ENCODE data around the gene ZMIZ1.
"Not testable (repeated sequence)": the region's sequence is repeated elsewhere in the genome, so short reads cannot be mapped to it uniquely, and the experiment has no call there.

The ZMIZ1 gene

DNA sequence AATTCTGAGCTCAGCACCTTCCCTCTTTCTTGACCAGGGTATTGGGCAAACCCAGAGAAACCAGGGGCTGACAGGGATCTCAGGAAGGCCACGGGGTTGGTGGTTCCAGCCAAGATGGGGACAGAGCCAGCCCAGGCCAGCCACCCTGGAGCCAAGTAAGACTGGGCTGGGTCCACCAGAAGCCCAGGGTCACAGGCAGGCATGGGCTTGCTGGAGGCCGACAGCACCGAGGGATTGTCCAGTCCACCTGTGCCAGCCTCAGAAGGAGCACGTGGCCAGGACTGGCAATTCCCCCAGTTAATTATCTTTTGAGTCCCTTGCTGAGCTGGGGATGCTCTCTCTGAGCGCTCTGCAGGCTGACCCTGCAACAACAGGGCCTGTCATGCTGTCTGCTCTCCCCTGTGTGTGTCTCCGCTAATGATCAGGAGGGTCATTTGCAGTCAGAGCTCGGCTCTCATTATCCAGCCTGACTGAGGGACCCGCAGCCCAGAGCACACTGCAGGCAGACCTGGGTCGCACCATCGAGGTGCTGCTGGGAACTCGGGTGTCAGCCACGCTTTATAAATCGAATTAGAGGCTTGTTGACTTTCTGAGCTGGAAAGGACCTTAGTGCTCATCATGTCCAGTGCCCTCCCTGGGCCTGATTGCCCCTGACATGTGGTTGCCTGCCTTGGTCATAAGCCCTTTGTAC is 209.0 kb downstream of the ZMIZ1 start:
- Histone ChIP-seq H3K27ac (ENCODE audit: low read depth in 2 of 2, low read length in 2 of 2) (no peak overlapping the region), H3K9ac (ENCODE audit: low read depth in 1 of 2, low read length in 2 of 2) (no peak overlapping the region), H3K4me3 (ENCODE audit: low read length in 2 of 2) (no peak overlapping the region), H3K9me3 (ENCODE audit: control insufficient read depth in 2 of 2, low read length in 2 of 2) (no peaks in the 10 kb centered on the region), H3K4me1 (ENCODE audit: control insufficient read depth in 2 of 2, insufficient read depth in 2 of 2, low read length in 2 of 2) (peaks cover 10 to 11% of the 10 kb centered on the region in 2 donors), H3K36me3 (ENCODE audit: control insufficient read depth in 2 of 2, insufficient read depth in 2 of 2, low read length in 2 of 2) (peaks cover 27 to 37% of the 10 kb centered on the region in 2 donors), H3K27me3 (ENCODE audit: control insufficient read depth in 2 of 2, insufficient read depth in 2 of 2, low read length in 2 of 2) (no peaks in the 10 kb centered on the region)

DNA sequence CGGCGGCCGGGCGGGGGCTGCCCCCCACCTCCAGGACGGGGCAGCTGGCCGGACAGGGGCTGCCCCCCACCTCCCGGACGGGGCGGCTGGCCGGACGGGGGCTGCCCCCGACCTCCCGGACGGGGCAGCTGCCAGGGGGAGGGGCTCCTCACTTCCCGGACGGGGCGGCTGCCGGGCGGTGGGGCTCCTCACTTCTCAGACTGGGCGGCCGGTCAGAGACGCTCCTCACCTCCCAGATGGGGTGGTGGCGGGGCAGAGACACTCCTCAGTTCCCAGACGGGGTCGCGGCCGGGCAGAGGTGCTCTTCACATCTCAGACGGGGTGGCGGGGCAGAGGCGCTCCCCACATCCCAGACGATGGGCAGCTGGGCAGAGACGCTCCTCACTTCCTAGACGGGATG is 210.3 kb downstream of the ZMIZ1 start:
- H3K4me3 ChIP-seq (ENCODE audit: low read length in 2 of 2); H3K9ac ChIP-seq (ENCODE audit: low read depth in 1 of 2, low read length in 2 of 2); H3K27me3 ChIP-seq (ENCODE audit: control insufficient read depth in 2 of 2, insufficient read depth in 2 of 2, low read length in 2 of 2); H3K4me1 ChIP-seq (ENCODE audit: control insufficient read depth in 2 of 2, insufficient read depth in 2 of 2, low read length in 2 of 2); H3K27ac ChIP-seq (ENCODE audit: low read depth in 2 of 2, low read length in 2 of 2); H3K9me3 ChIP-seq (ENCODE audit: control insufficient read depth in 2 of 2, low read length in 2 of 2): not testable (repeated sequence)
- H3K36me3 ChIP-seq (ENCODE audit: control insufficient read depth in 2 of 2, insufficient read depth in 2 of 2, low read length in 2 of 2): peaks cover 27 to 37% of the 10 kb centered on the region in 2 donors

DNA sequence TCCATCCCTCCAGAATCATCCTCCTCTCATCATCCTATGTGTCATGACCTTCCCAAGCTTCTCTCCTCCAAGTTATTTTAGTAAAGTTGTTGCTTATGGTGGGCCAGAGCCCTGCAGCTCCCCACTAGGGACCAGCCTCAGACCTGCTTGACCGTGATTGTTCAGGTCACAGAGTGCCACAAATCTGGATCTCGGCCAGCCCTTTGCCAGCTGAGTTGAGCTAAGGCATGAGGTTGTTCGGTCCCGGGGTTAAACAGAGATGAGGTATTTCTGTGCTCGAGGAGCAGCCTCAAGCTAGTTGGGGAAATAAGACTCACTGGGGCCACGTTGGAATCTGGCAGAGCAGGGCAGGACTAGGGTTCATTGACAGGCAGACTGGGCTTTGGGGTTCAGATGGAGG is 212.2 kb downstream of the ZMIZ1 start:
- Histone ChIP-seq H3K9me3 (ENCODE audit: control insufficient read depth in 2 of 2, low read length in 2 of 2) (no peaks in the 10 kb centered on the region), H3K4me3 (ENCODE audit: low read length in 2 of 2) (no peak overlapping the region), H3K36me3 (ENCODE audit: control insufficient read depth in 2 of 2, insufficient read depth in 2 of 2, low read length in 2 of 2) (peaks cover 35 to 47% of the 10 kb centered on the region in 2 donors), H3K27ac (ENCODE audit: low read depth in 2 of 2, low read length in 2 of 2) (no peak overlapping the region), H3K9ac (ENCODE audit: low read depth in 1 of 2, low read length in 2 of 2) (no peak overlapping the region), H3K4me1 (ENCODE audit: control insufficient read depth in 2 of 2, insufficient read depth in 2 of 2, low read length in 2 of 2) (peaks cover 4 to 22% of the 10 kb centered on the region in 2 donors), H3K27me3 (ENCODE audit: control insufficient read depth in 2 of 2, insufficient read depth in 2 of 2, low read length in 2 of 2) (no peaks in the 10 kb centered on the region)

DNA sequence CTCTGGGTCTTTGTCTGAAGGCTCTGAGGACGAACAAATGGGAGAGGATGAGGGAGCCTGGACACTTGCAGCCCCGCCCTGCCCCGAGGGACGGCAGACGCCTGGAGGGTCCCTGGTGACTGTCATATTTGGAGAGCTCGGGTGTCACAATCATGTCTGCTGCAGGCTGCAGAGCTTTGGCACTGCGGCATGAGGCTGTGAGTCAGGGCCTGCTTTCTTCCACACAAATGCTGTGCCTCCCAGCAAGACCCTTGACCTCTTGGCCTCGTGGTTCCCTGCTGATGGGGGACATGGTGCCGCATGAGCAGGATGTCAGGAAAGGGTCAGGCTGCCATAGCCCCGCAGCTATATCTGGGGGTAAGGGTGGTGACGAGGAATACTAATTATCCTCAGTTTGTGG is 213.6 kb downstream of the ZMIZ1 start:
- Histone ChIP-seq H3K27ac (ENCODE audit: low read depth in 2 of 2, low read length in 2 of 2) (no peak overlapping the region), H3K27me3 (ENCODE audit: control insufficient read depth in 2 of 2, insufficient read depth in 2 of 2, low read length in 2 of 2) (no peaks in the 10 kb centered on the region), H3K4me1 (ENCODE audit: control insufficient read depth in 2 of 2, insufficient read depth in 2 of 2, low read length in 2 of 2) (peaks cover 13 to 30% of the 10 kb centered on the region in 2 donors), H3K9me3 (ENCODE audit: control insufficient read depth in 2 of 2, low read length in 2 of 2) (no peaks in the 10 kb centered on the region), H3K9ac (ENCODE audit: low read depth in 1 of 2, low read length in 2 of 2) (no peak overlapping the region), H3K4me3 (ENCODE audit: low read length in 2 of 2) (no peak overlapping the region), H3K36me3 (ENCODE audit: control insufficient read depth in 2 of 2, insufficient read depth in 2 of 2, low read length in 2 of 2) (peaks cover 34 to 42% of the 10 kb centered on the region in 2 donors)

DNA sequence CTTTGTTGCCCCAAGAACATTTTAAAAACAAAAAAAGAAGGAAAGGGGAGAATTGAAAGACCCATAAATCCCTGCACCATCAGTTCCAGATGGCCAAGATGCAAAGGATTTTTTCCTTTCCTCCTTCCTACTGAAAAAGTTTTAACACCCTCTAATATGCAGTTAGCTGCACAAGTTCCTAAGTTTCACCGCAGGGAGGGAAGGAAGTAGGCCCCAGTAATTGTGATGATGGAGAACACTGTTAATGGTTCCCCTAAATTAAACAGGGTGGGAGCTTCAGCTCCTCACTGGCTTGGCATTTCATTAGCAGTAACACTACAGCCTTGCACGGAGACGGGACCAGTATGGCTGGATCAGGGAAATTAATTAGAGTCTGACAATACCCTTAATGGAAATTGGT is 214.8 kb downstream of the ZMIZ1 start:
- H3K4me1 ChIP-seq (ENCODE audit: control insufficient read depth in 2 of 2, insufficient read depth in 2 of 2, low read length in 2 of 2): peaks cover 15 to 30% of the 10 kb centered on the region in 2 donors
- no peaks in the 10 kb centered on the region for H3K27me3 ChIP-seq (ENCODE audit: control insufficient read depth in 2 of 2, insufficient read depth in 2 of 2, low read length in 2 of 2)
- H3K36me3 ChIP-seq (ENCODE audit: control insufficient read depth in 2 of 2, insufficient read depth in 2 of 2, low read length in 2 of 2): peaks cover 34 to 35% of the 10 kb centered on the region in 2 donors
- no peak overlapping the region for H3K4me3 ChIP-seq (ENCODE audit: low read length in 2 of 2)
- H3K9me3 ChIP-seq (ENCODE audit: control insufficient read depth in 2 of 2, low read length in 2 of 2): no peaks in the 10 kb centered on the region
- H3K27ac ChIP-seq (ENCODE audit: low read depth in 2 of 2, low read length in 2 of 2): no peak overlapping the region
- no peak overlapping the region for H3K9ac ChIP-seq (ENCODE audit: low read depth in 1 of 2, low read length in 2 of 2)

DNA sequence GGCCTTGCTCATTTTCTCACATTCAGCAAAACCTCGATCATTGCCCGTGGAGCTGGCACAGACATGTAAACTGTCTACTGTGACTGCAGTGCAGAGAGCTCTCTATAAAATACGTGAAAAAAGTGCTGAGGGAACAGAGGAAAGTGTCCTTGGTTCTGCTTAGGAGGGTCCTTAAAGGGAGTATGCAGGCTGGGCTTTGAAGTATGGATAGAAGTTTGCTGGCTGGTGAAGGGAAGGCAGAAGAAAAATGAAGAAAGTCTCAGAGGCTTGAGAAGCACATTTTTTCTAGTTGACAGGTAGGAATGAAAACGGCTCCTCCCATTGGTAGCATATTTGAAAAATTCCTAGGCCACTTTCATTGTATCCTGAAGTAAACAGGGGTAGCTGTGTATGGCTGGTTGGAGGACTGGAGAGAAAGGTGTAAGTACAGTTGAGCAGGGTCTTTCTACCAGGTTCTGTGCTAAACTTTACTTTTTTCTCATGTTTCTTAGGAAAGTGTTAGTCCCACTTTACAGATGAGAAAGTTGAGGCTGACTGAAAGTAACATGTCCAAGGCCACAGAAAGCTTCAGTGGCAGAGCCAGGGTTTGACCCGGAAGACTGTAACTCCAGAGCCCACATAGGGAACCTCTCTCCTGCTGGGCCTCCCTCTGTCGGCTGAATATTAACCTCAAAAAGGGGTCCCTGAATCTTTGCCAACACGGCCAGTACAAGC is 215.5 kb downstream of the ZMIZ1 start:
- H3K27ac ChIP-seq (ENCODE audit: low read depth in 2 of 2, low read length in 2 of 2): peak overlapping the region in 1 of 2 donors; percentile 85
- no peak overlapping the region for H3K9ac ChIP-seq (ENCODE audit: low read depth in 1 of 2, low read length in 2 of 2)
- H3K9me3 ChIP-seq (ENCODE audit: control insufficient read depth in 2 of 2, low read length in 2 of 2): no peaks in the 10 kb centered on the region
- no peaks in the 10 kb centered on the region for H3K27me3 ChIP-seq (ENCODE audit: control insufficient read depth in 2 of 2, insufficient read depth in 2 of 2, low read length in 2 of 2)
- H3K4me3 ChIP-seq (ENCODE audit: low read length in 2 of 2): no peak overlapping the region
- H3K4me1 ChIP-seq (ENCODE audit: control insufficient read depth in 2 of 2, insufficient read depth in 2 of 2, low read length in 2 of 2): peaks cover 21 to 30% of the 10 kb centered on the region in 2 donors
- H3K36me3 ChIP-seq (ENCODE audit: control insufficient read depth in 2 of 2, insufficient read depth in 2 of 2, low read length in 2 of 2): peaks cover 34 to 35% of the 10 kb centered on the region in 2 donors

DNA sequence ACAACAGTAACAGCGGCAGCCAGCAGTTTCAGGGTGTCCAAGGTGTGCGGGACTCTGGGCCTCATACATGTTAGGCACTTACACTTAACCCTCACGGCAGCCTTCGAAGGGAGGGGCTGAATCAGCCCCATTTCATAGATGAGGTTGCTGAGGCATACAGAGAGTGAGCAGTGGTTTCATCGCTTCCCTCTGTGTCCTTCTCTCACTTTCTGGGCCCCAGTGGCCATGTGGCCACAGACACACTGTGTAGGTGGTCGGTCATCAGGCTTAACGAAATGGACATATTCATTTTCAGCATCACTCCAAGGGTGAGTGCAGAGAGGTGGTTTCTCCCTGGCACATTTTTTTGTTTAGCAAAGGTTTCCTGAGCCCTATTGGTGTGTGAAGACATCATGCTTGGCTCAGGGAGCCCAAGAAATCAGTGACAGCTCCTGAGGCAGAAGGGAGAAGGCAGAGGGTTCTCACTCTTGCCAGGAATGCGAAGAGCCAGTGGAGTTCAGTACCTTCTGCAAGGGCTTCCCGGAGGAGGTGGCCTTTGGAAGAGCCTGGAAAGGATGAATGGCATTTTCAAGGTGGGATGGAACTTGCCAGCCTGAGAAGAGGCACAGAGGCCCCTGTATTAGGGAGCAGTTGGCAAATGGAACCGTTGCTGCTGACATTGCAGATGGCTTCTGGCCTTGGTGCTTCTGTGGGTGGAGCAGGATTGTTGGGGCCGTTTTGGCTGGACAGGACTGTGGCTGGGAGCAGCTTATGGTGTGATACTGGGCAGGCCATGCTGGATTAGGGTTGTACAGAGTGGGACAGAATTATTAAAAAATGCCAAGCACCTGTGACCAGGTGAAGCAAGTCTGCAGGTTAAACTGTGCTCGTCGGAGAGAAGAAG is 216.8 kb downstream of the ZMIZ1 start:
- Histone ChIP-seq H3K36me3 (ENCODE audit: control insufficient read depth in 2 of 2, insufficient read depth in 2 of 2, low read length in 2 of 2) (peaks cover 30 to 47% of the 10 kb centered on the region in 2 donors), H3K9ac (ENCODE audit: low read depth in 1 of 2, low read length in 2 of 2) (peak overlapping the region in 1 of 2 donors; percentile 73), H3K9me3 (ENCODE audit: control insufficient read depth in 2 of 2, low read length in 2 of 2) (no peaks in the 10 kb centered on the region), H3K27ac (ENCODE audit: low read depth in 2 of 2, low read length in 2 of 2) (peak overlapping the region; percentile 54 to 85), H3K27me3 (ENCODE audit: control insufficient read depth in 2 of 2, insufficient read depth in 2 of 2, low read length in 2 of 2) (no peaks in the 10 kb centered on the region), H3K4me3 (ENCODE audit: low read length in 2 of 2) (peak overlapping the region in 1 of 2 donors; percentile 34), H3K4me1 (ENCODE audit: control insufficient read depth in 2 of 2, insufficient read depth in 2 of 2, low read length in 2 of 2) (peaks cover 24 to 30% of the 10 kb centered on the region in 2 donors)

DNA sequence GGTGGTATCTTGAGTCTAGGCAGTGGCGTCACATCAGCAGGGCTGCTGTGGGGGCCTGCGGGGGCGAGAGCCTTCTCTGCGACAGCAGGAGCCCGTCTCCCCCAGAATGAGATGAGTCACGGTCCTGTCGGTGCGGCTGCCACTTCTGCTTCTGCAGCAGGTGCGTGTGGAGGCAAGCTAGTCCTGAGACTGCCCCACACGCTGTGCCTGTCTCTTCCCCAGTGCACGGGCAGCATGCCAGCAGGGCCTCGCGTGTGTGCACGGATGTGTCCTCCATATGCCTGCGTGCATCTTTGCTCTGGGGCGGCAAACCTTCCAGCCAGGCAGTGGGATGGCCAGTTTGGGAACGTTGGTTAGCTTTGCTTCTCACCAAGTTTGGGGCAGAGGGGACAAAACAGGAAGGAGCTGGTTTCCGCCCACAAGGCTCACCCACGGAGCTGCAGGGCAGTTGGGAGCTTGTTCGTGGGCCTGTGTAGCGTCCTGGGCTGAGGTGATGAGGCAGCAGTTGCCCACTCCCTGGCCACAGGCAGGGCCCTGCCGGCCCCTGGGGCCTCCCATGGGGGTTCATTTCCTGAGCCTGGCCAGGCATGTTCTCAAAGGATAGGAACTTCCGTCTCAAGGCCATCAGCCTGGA is 217.7 kb downstream of the ZMIZ1 start:
- no peaks in the 10 kb centered on the region for H3K27me3 ChIP-seq (ENCODE audit: control insufficient read depth in 2 of 2, insufficient read depth in 2 of 2, low read length in 2 of 2)
- H3K9ac ChIP-seq (ENCODE audit: low read depth in 1 of 2, low read length in 2 of 2): peak overlapping the region in 1 of 2 donors; percentile 73
- peaks cover 24 to 30% of the 10 kb centered on the region in 2 donors for H3K4me1 ChIP-seq (ENCODE audit: control insufficient read depth in 2 of 2, insufficient read depth in 2 of 2, low read length in 2 of 2)
- H3K4me3 ChIP-seq (ENCODE audit: low read length in 2 of 2): peak overlapping the region in 1 of 2 donors; percentile 34
- peaks cover 21 to 54% of the 10 kb centered on the region in 2 donors for H3K36me3 ChIP-seq (ENCODE audit: control insufficient read depth in 2 of 2, insufficient read depth in 2 of 2, low read length in 2 of 2)
- H3K9me3 ChIP-seq (ENCODE audit: control insufficient read depth in 2 of 2, low read length in 2 of 2): no peaks in the 10 kb centered on the region
- peak overlapping the region; percentile 54 to 85 for H3K27ac ChIP-seq (ENCODE audit: low read depth in 2 of 2, low read length in 2 of 2)

DNA sequence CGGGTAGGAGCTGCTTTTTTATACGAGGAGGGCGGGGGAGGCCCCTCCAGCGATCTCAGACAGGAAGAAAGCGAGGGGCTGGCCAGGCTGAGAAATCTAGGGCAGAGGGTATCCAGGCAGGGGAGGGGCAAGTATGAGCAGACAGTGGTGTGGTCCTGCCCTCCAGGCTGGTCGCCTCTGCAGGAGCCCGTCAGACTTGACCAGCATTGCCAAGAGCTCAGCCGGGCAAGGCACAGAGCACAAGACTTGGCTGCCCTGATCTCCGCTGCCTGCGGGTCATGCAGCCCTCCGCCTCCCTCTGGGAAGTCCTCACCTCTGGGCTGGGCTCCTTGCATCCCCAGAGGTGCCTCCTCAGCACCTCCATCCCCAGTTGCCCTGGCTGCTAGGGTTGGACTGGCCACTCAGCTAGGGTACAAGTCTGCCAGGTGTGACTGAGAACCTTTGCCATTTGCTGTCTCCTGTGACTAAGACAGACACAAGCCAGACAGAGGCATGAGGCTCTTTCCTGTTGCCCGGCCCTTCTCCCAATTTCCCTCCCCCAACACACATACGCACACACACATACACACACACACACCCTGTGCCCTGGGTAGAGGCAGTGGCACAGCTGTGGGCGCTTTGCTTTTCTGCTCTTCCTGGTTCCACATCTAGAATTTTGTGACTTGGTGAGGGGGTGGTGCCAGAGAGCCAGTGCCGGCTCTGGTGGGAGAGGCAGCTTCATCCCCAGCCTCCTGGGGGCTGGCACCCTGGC is 219.4 kb downstream of the ZMIZ1 start:
- peaks cover 34 to 38% of the 10 kb centered on the region in 2 donors for H3K4me1 ChIP-seq (ENCODE audit: control insufficient read depth in 2 of 2, insufficient read depth in 2 of 2, low read length in 2 of 2)
- H3K27me3 ChIP-seq (ENCODE audit: control insufficient read depth in 2 of 2, insufficient read depth in 2 of 2, low read length in 2 of 2): no peaks in the 10 kb centered on the region
- H3K9me3 ChIP-seq (ENCODE audit: control insufficient read depth in 2 of 2, low read length in 2 of 2): no peaks in the 10 kb centered on the region
- no peak overlapping the region for H3K27ac ChIP-seq (ENCODE audit: low read depth in 2 of 2, low read length in 2 of 2)
- no peak overlapping the region for H3K4me3 ChIP-seq (ENCODE audit: low read length in 2 of 2)
- peaks cover 10 to 53% of the 10 kb centered on the region in 2 donors for H3K36me3 ChIP-seq (ENCODE audit: control insufficient read depth in 2 of 2, insufficient read depth in 2 of 2, low read length in 2 of 2)
- H3K9ac ChIP-seq (ENCODE audit: low read depth in 1 of 2, low read length in 2 of 2): peak overlapping the region in 1 of 2 donors; percentile 32

Measured in mucosa of rectum (tissue), 2 donors.